Cardiac muscle cell (in vitro differentiated cells and primary cell): ENCODE measurements around the gene TMEM255A. TPM values are rescaled to one million over a fixed set of nuclear protein-coding genes. Genes with fewer than 3 reads are reported as not detected.
A peak's percentile ranks its signal among the peaks of the same experiment; 100 is the strongest.

ENCODE experiments used
- DNase-seq, 2 donors: peaks; one replicate each; pipeline versions ENCODE4 v3.0.0 to v3.0.0-alpha.2; 2010 to 2017; ENCODE audit warnings: low read depth in 1 of 2, low spot score in 1 of 2
- H3K27ac ChIP-seq: fragments of 200-600 bp; sonication (generic); 2 replicates; pipeline ENCODE4 v1.5.1; 2016
- H3K27me3 ChIP-seq: fragments of 200-600 bp; sonication (generic); 2 replicates; pipeline ENCODE4 v1.6.0; 2016; ENCODE audit warnings: control low read depth
- H3K36me3 ChIP-seq: fragments of 200-600 bp; sonication (generic); 2 replicates; pipeline ENCODE4 v1.5.1; 2016; ENCODE audit warnings: control low read depth
- H3K4me1 ChIP-seq: fragments of 200-600 bp; sonication (generic); 2 replicates; pipeline ENCODE4 v1.8.1; 2017; ENCODE audit warnings: low read depth, mild to moderate bottlenecking, mixed run types
- H3K4me3 ChIP-seq: fragments of 200-600 bp; sonication (generic); 2 replicates; pipeline ENCODE4 v1.5.1; 2016; ENCODE audit warnings: mild to moderate bottlenecking
- H3K9me3 ChIP-seq: fragments of 200-600 bp; sonication (generic); 2 replicates; pipeline ENCODE4 v1.5.1; 2017; ENCODE audit warnings: low read depth, mild to moderate bottlenecking, control low read depth
- CTCF ChIP-seq: IDR thresholded peaks from 2 replicates; pipeline ENCODE4 v1.5.1; 2012; ENCODE audit warnings: low read depth, mild to moderate bottlenecking, low read length
- polyA plus RNA-seq: library from polyadenylated mRNA; unstranded; fragments of >200 nt; fragmentation: Nextera tagmentation; extraction: Ambion mirVana; gene quantifications from 2 replicates; pipeline ENCODE4 v1.2.1, GENCODE V29; 2016
- total RNA-seq: library from RNA; depleted of rRNA; stranded (reverse); fragments of >200 nt; gene quantifications from 2 replicates; pipeline ENCODE4 v1.2.3, GENCODE V29; 2016

The TMEM255A gene
- total and polyA plus RNA-seq, 2 experiments from 2014 or later = 3.1 to 5.2 TPM

- H3K27ac ChIP-seq = no peak overlapping the region
- H3K4me1 ChIP-seq = no peaks in the 10 kb centered on the region
- H3K36me3 ChIP-seq = no peaks in the 10 kb centered on the region
- TF ChIP-seq CTCF = no peak
- DNase-seq = no peak
- no peak overlapping the region for H3K4me3 ChIP-seq
- no peaks in the 10 kb centered on the region for H3K9me3 ChIP-seq
- no peaks in the 10 kb centered on the region for H3K27me3 ChIP-seq
Measured at GRCh38 chrX:120262859-120263708, 48.2 kb downstream of the TMEM255A start.

- H3K36me3 ChIP-seq = no peaks in the 10 kb centered on the region
- H3K27me3 ChIP-seq = no peaks in the 10 kb centered on the region
- no peaks in the 10 kb centered on the region for H3K9me3 ChIP-seq
- no peak overlapping the region for H3K4me3 ChIP-seq
- no peaks in the 10 kb centered on the region for H3K4me1 ChIP-seq
- no peak overlapping the region for H3K27ac ChIP-seq
- TF ChIP-seq CTCF = no peak
- no peak for DNase-seq
Measured at GRCh38 chrX:120260369-120260768, 50.9 kb downstream of the TMEM255A start.

GRCh38 chrX:120253784-120254183 lies 57.5 kb downstream of the TMEM255A start:
- no peaks in the 10 kb centered on the region for H3K4me1 ChIP-seq
- H3K27me3 ChIP-seq = peaks cover 8% of the 10 kb centered on the region
- no peaks in the 10 kb centered on the region for H3K9me3 ChIP-seq
- H3K36me3 ChIP-seq = no peaks in the 10 kb centered on the region
- DNase-seq = no peak
- no peak overlapping the region for H3K4me3 ChIP-seq
- no peak overlapping the region for H3K27ac ChIP-seq
- TF ChIP-seq CTCF = no peak

GRCh38 chrX:120251471-120252011 lies 59.7 kb downstream of the TMEM255A start:
- peak; percentile 16 to 46 for DNase-seq
- Histone ChIP-seq H3K9me3 (no peaks in the 10 kb centered on the region), H3K4me1 (no peaks in the 10 kb centered on the region), H3K27me3 (peaks cover 28% of the 10 kb centered on the region), H3K4me3 (peak overlapping the region; percentile 40), H3K36me3 (no peaks in the 10 kb centered on the region), H3K27ac (peak overlapping the region; percentile 91)
- TF ChIP-seq CTCF = no peak

- Histone ChIP-seq H3K36me3 (no peaks in the 10 kb centered on the region), H3K27me3 (peaks cover 28% of the 10 kb centered on the region), H3K4me1 (no peaks in the 10 kb centered on the region), H3K27ac (peak within 1 kb of the TSS; percentile 91), H3K4me3 (peak within 1 kb of the TSS; percentile 40), H3K9me3 (no peaks in the 10 kb centered on the region)
- DNase-seq = peak; percentile 92 to 96
- peak; percentile 64 for TF ChIP-seq CTCF
Measured at GRCh38 chrX:120250522-120251271, 60.6 kb downstream of the TMEM255A start, which contains the start of gene ZBTB33. ZBTB33 (plus strand) TSS chrX:120250812; CDS start chrX:120253416, 2,604 bp downstream.
